Cortex of kidney (tissue), 1 donor: ENCODE measurements around the gene NFE2L3.
"Not testable (repeated sequence)": the region's sequence is repeated elsewhere in the genome, so short reads cannot be mapped to it uniquely, and the experiment has no call there.

ENCODE experiments used
- DNase-seq: peaks from one replicate; lab custom pipeline; 2025; lab: John Stamatoyannopoulos, UW

Gene NFE2L3

GRCh38 chr7:26147646-26148306 lies 4.2 kb upstream of the NFE2L3 start:
- DNase-seq: not testable (repeated sequence)

- not testable (repeated sequence) for DNase-seq
Measured at GRCh38 chr7:26148307-26148700, 3.7 kb upstream of the NFE2L3 start.

- no peak for DNase-seq
Measured at GRCh38 chr7:26149391-26149977, 2.5 kb upstream of the NFE2L3 start.

- no peak for DNase-seq
Measured at GRCh38 chr7:26151096-26151495, 902 bp upstream of the NFE2L3 start.

DNA sequence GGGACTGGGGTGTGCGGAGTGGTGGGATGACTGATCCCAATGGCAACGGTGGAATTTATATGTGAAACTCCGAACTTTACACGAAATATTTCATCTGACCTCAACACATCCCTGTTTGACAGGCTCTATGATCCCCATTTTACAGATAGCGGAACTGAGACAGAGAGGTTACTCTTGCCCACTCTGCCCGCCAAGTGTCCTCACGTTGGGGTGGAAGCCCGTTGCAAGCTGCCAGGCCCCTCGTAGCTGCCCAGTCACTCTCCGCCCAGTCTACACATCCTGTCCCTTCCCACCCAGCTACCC lies 397 bp upstream of the NFE2L3 start:
- DNase-seq: no peak

- not testable (repeated sequence) for DNase-seq
Measured at GRCh38 chr7:26152782-26153240, 813 bp downstream of the NFE2L3 start.

- DNase-seq: no peak
Measured at GRCh38 chr7:26153241-26153822, 1.3 kb downstream of the NFE2L3 start.

GRCh38 chr7:26153823-26154783 lies 2.1 kb downstream of the NFE2L3 start:
- DNase-seq: no peak

DNA sequence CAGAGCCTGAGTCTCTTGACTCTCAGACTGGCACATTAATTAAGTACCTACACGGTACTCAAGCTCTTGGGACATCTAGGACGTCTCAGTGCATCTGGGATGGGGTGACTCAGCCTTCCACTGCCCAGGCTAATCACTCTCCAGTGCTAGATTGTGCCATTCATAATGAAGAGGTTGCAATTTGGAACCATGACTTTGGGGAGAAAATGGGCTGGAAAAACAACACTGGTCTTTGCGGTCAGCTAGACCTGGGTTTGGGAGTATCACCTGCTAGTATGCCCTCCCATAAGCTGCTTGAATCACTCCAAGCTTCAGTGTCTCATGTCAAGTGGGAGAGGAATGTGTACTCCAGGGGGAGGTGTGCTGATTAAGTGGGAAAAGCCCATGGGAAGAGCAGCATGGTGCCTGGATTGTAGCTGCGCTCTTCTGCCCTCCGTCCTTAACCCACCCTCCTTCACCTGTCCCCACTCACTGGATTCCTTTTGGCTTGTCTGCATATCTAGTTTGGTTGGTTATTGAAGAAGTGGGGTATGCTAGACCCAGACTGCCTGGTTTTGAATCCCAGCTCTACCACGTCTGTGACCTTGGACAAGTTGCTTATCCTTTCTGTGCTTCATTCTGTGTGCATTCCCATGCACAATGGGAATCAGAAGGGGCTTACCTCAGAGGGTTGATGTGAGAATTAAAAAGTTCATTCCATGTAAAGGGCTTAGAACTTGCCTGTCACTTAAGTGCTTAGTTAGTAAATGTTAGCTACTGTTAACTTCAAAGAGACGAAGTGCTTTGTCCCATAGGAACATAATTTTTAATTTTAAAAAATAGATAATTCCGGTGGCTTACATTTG lies 3.8 kb downstream of the NFE2L3 start:
- no peak for DNase-seq

- DNase-seq: no peak
Measured at GRCh38 chr7:26156451-26157420, 4.7 kb downstream of the NFE2L3 start.

DNA sequence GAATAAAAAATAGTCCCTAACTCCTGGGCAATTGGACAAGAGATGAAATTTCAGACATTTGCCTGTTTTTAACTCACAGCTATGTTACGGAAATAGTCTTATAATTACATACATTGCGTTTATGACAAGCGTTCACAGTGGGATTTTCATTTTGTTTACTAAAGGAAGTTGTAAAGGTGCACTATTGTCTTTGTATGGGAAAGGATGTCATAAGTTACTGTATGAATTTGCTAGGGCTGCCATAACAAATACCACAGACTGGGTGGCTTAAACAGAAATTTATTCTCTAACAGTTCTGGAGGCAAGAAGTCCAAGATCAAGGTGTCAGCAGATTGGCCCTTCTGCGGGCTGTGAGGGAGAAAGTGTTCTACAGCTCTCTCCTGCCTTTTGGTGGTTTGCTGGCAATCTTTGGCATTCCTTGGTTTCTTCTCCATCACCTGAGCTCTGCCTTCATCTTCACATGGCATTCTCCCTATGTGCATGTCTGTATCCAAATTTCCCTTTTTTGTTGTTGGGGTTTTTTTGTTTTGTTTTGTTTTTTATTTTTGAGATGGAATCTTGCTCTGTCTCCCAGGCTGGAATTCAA lies 5.6 kb downstream of the NFE2L3 start:
- DNase-seq: no peak

GRCh38 chr7:26159243-26159642 lies 7.2 kb downstream of the NFE2L3 start:
- DNase-seq: no peak

- DNase-seq: no peak
Measured at GRCh38 chr7:26160896-26161295, 8.9 kb downstream of the NFE2L3 start.

GRCh38 chr7:26162431-26162830 lies 10.4 kb downstream of the NFE2L3 start:
- DNase-seq: no peak

GRCh38 chr7:26163804-26164203 lies 11.8 kb downstream of the NFE2L3 start:
- not testable (repeated sequence) for DNase-seq

DNA sequence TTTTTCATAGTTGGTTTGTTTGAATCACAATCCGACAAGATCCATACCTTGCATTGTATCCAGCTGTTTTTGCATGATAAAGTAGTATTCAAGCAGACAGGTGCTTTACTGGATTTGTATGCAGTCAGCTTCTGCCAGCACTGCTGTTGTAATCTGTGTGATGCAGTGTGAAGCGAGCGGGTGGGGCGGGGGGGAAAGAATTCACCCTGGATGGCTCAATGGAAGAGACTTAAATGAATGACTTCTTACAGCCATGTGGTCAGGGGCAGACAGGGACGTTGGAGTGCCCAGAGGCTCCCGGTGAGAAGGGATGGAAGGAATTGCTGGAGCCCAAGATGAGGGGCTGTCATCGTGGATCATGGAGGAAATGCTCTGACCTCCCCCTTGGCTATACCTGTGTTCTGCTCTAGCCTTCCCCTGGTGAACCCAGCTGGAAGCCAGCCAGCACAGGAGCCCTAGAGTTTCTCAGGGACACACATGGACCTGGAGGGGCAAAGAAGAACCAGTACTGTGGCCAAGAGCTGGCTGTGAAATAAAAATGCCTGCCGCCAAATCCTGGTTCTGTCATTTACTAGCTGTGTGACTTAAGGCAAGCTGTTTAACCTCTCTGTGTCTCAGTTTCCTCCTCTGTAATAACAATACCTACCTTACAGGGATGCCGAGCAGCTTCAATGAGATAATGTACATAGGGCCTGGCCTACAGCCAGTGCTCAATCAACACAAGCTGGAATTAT lies 14.1 kb downstream of the NFE2L3 start:
- no peak for DNase-seq

DNA sequence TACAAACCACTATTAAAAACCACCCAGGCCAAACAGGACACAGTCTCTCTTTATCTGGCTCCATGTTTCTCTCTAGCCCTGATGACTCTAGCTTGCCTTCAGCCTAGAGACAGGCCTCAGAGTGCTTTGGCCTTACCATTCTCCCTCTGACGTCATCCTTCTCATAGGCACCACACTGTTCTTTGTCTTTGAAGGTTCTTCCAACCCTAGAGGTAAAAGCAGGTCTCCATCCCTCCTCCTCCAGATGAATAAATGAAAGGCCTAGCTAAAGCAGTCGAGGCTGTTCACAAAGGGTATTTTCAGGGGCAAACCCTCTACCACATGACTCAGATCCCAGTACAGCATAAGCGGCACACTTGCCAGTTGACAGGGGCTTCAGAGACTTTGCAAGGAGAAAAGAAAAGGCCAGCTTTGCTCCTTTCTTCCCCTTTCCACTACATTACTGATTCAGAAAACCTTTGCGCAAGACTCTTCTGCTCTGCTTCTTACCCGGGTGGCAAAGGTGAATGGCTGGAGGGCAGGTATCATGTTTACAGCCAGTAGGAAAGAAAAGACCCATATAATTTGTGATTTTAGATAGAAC lies 14.8 kb downstream of the NFE2L3 start:
- DNase-seq: no peak

DNA sequence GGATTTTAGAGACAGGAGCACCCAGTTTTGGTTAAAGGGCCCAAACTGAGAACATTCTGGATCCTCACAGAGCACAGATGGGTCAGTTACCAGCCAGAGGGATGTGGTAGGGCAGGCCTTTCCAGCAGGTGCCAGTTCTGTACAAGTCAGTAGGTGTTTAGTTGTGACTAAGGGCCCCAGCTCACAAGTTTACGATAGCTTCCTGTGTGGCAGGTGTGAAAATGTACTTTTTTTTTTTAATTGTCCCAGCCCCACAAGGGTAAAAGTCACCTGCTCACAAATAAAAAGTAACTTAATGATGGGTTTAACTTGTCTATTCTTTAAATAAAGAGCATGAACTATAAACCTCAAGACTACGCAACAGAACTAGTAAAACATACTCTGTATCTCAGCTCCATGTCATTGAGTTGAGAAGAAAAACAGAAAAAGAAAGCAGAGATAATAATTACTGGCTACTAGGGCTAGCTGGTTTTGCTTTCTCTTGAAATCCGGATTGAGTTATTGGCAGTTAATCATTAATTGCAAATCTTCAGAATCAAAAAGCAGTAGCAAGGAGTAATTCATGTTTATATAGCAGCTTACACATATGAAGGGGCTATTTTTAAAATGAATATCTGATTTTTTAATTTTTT lies 15.4 kb downstream of the NFE2L3 start:
- no peak for DNase-seq
